Upper lobe of right lung (tissue), 1 donor: Measurements from ENCODE around the gene CLEC5A. TPM values are rescaled to one million over a fixed set of nuclear protein-coding genes. Genes with fewer than 3 reads are reported as not detected.

Experiments
- ATAC-seq: fragments of 200-7000 bp; cut with Tn5 transposase; one replicate; pipeline ENCODE4 v1.9.1; 2020; ENCODE audit warnings: mild to moderate bottlenecking, moderate library complexity
- DNase-seq: peaks from one replicate; pipeline ENCODE4 v3.0.0-alpha.2; 2020
- H3K27ac ChIP-seq: fragments of 200-600 bp; one replicate; pipeline ENCODE4 v1.8.0; 2022
- H3K27me3 ChIP-seq: fragments of 200-600 bp; one replicate; pipeline ENCODE4 v1.8.0; 2022; ENCODE audit warnings: mild to moderate bottlenecking
- H3K36me3 ChIP-seq: fragments of 200-600 bp; one replicate; pipeline ENCODE4 v1.8.0; 2022
- H3K4me1 ChIP-seq: fragments of 200-600 bp; one replicate; pipeline ENCODE4 v1.8.0; 2022
- H3K4me3 ChIP-seq: fragments of 200-600 bp; one replicate; pipeline ENCODE4 v1.8.0; 2022; ENCODE audit warnings: mild to moderate bottlenecking
- H3K9me3 ChIP-seq: fragments of 200-600 bp; one replicate; pipeline ENCODE4 v1.8.0; 2022
- intact Hi-C: fragments of 100-400 bp; cut with DNase I; formaldehyde crosslinking; loops from one replicate; pipeline ENCODE4 v1.11.0; 2022
- total RNA-seq: library from RNA; stranded (reverse); fragmentation: NEBNext Ultra II Directional; extraction: Animal tissue kit (Norgen Biotek cat#: 25700); gene quantifications from one replicate; pipeline ENCODE4 v1.2.1, GENCODE V29; 2021
- TF ChIP-seq, protein P1 (sequence below): fragments of 200-600 bp; IDR thresholded peaks from one replicate; pipeline ENCODE4 v1.8.0; 2022; ENCODE audit warnings: antibody characterized with exemption
- donor health status: DM: no; HTN: yes; CAD: no; lungs with severe emphysema.

Gene CLEC5A
- total RNA-seq, 1 donor from 2014 or later, result 10.6 TPM

DNA sequence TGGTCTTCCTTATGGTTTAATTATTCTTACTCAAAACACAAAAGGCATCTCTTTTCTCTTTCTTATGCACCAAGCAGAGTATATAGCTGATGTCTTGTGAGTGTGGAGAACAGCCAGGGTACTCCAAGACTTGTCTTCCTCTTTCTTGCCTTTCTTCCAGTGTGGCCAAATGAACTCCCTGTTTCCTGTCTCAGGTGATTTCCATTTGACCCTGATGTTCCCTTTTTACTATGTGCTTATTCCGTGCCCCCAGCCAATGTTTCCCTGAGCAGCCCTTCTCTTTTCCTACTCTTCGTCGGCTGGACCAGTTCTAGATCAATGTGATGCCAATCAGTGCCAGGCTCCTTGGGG is 18.0 kb downstream of the CLEC5A start:
- ATAC-seq (no peak), DNase-seq (no peak)
- H3K4me3 ChIP-seq, result no peak overlapping the region
- TF ChIP-seq, protein P1, sequence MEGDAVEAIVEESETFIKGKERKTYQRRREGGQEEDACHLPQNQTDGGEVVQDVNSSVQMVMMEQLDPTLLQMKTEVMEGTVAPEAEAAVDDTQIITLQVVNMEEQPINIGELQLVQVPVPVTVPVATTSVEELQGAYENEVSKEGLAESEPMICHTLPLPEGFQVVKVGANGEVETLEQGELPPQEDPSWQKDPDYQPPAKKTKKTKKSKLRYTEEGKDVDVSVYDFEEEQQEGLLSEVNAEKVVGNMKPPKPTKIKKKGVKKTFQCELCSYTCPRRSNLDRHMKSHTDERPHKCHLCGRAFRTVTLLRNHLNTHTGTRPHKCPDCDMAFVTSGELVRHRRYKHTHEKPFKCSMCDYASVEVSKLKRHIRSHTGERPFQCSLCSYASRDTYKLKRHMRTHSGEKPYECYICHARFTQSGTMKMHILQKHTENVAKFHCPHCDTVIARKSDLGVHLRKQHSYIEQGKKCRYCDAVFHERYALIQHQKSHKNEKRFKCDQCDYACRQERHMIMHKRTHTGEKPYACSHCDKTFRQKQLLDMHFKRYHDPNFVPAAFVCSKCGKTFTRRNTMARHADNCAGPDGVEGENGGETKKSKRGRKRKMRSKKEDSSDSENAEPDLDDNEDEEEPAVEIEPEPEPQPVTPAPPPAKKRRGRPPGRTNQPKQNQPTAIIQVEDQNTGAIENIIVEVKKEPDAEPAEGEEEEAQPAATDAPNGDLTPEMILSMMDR, result no peak
- no peaks in the 10 kb centered on the region for H3K4me1 ChIP-seq
- no peaks in the 10 kb centered on the region for H3K27me3 ChIP-seq
- no peak overlapping the region for H3K27ac ChIP-seq
- H3K36me3 ChIP-seq, result no peaks in the 10 kb centered on the region
- H3K9me3 ChIP-seq, result no peaks in the 10 kb centered on the region
- intact Hi-C loops, result no loop called here

- intact Hi-C loops, result no loop called here
- H3K36me3 ChIP-seq, result no peaks in the 10 kb centered on the region
- no peak overlapping the region for H3K4me3 ChIP-seq
- TF ChIP-seq, protein P1, result no peak
- no peaks in the 10 kb centered on the region for H3K27me3 ChIP-seq
- DNase-seq, result no peak
- ATAC-seq, result peak; percentile 36
- H3K27ac ChIP-seq, result no peak overlapping the region
- H3K4me1 ChIP-seq, result no peaks in the 10 kb centered on the region
- no peaks in the 10 kb centered on the region for H3K9me3 ChIP-seq
Measured at GRCh38 chr7:141928146-141928844, 18.5 kb downstream of the CLEC5A start.

DNA sequence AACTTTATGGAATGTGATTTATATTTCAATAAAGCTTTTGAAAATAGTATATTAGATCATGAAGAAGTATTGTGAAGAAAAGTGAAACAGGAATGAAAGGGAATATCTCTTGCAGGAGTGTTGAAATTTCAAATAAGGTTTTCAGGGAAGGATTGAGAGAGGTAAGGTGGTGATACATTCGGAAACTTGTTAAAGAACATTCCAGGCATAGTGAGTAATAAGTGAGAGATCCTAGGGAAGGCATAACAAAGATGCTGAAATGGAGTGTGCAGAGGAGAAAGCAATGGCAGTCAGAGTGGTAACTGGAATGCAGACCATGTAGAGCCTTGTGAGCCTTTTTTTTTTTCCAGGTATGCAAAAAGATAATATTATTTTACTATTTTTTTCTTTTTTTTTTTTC is 26.5 kb downstream of the CLEC5A start:
- Histone ChIP-seq H3K9me3 (no peaks in the 10 kb centered on the region), H3K4me3 (no peak overlapping the region), H3K36me3 (no peaks in the 10 kb centered on the region), H3K4me1 (no peaks in the 10 kb centered on the region), H3K27ac (no peak overlapping the region), H3K27me3 (no peaks in the 10 kb centered on the region)
- ATAC-seq, result no peak
- intact Hi-C loops, result no loop called here
- TF ChIP-seq, protein P1, result no peak
- DNase-seq, result no peak

GRCh38 chr7:141916099-141916498 is 30.7 kb downstream of the CLEC5A start, which contains the start of gene OR9A4:
TSS of gene OR9A4 (plus strand) at chr7:141916399. CDS start at chr7:141918876, 2,477 bp downstream.
- Histone ChIP-seq H3K36me3 (no peaks in the 10 kb centered on the region), H3K27me3 (no peaks in the 10 kb centered on the region), H3K27ac (no peak within 1 kb of the TSS), H3K4me3 (no peak within 1 kb of the TSS), H3K4me1 (no peaks in the 10 kb centered on the region), H3K9me3 (no peaks in the 10 kb centered on the region)
- TF ChIP-seq, protein P1, result no peak
- intact Hi-C loops, result no loop called here
- no peak for DNase-seq
- ATAC-seq, result no peak

DNA sequence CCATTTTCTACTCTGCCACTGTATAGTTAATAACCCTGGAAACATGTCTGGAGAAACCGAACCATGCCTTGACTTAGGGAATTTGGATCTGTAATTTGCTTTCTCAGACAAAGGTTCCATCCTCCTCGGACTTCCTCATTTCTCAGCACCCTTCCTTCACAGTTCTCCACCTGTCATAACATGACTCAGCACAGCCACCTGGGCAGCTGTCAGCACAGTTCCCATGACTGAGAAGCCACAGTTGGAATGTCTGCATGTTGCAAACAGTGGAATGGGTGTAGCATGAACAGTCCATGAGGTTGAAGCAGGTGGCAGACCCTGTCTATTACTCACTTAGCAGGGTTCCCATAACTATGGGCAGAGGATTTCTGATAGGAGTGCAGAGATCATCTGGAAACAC is 31.2 kb downstream of the CLEC5A start:
- Histone ChIP-seq H3K27me3 (no peaks in the 10 kb centered on the region), H3K27ac (no peak overlapping the region), H3K4me3 (no peak overlapping the region), H3K36me3 (no peaks in the 10 kb centered on the region), H3K9me3 (no peaks in the 10 kb centered on the region), H3K4me1 (no peaks in the 10 kb centered on the region)
- TF ChIP-seq, protein P1, result no peak
- ATAC-seq, result peak; percentile 38
- DNase-seq, result no peak
- intact Hi-C loops, result no loop called here

DNA sequence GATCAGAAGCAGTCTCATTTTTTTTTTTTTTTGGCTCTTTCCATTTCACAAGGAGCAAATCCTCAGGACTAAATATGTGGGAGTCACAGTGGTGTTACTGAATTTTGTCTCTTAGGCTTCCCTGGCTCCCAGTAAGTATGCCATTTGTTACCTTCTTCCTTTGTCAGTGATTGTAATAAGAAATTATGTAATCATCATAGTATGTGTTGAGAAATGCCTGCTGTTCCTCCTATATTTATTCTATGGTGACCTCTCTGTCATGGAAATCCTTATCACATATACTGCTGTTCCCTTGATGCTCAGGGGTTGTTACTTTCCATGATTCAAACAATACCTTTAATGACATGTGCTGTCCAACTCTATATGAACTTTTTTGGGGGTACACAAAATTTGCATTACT is 35.4 kb downstream of the CLEC5A start:
- no peaks in the 10 kb centered on the region for H3K9me3 ChIP-seq
- no peak overlapping the region for H3K27ac ChIP-seq
- no peak for DNase-seq
- no peak for ATAC-seq
- no peak overlapping the region for H3K4me3 ChIP-seq
- no peaks in the 10 kb centered on the region for H3K27me3 ChIP-seq
- no peaks in the 10 kb centered on the region for H3K4me1 ChIP-seq
- H3K36me3 ChIP-seq, result no peaks in the 10 kb centered on the region
- intact Hi-C loops, result no loop called here
- TF ChIP-seq, protein P1, result no peak
